OCI-LY3 (cell line): Measurements from ENCODE around the gene MARK2.

Experiments used
- H2AFZ ChIP-seq: fragments of 200-600, 300-600 bp; shearing (Covaris generic); 2 replicates; pipeline ENCODE4 v1.6.0; 2014; ENCODE audit warnings: antibody characterized with exemption, low read depth, low read length
- H3K27ac ChIP-seq: fragments of 200-600, 300-600 bp; sonication (generic); 2 replicates; pipeline ENCODE4 v1.5.1; 2014; ENCODE audit warnings: mild to moderate bottlenecking, low read length, moderate library complexity, mixed read lengths
- H3K27me3 ChIP-seq: fragments of 200-600, 300-600 bp; sonication (generic); 2 replicates; pipeline ENCODE4 v1.6.1; 2014; ENCODE audit warnings: low read depth, low read length, mixed read lengths
- H3K36me3 ChIP-seq: fragments of 200-600, 300-600 bp; sonication (generic); replicated peaks from 2 replicates; pipeline ENCODE3; 2014; ENCODE audit warnings: low read depth, low read length, mixed read lengths
- H3K4me1 ChIP-seq: fragments of 300-600, 200-600 bp; sonication (generic); 2 replicates; pipeline ENCODE4 v1.6.1; 2014; ENCODE audit warnings: low read length, mixed read lengths
- H3K4me2 ChIP-seq: fragments of 200-600, 300-600 bp; sonication (generic); 2 replicates; pipeline ENCODE4 v1.6.1; 2014; ENCODE audit warnings: low read length, mixed read lengths
- H3K4me3 ChIP-seq: fragments of 300-600, 200-600 bp; sonication (generic); 2 replicates; pipeline ENCODE4 v1.5.1; 2014; ENCODE audit warnings: antibody characterized with exemption, mild to moderate bottlenecking, low read length, moderate library complexity
- H3K79me2 ChIP-seq: fragments of 300-600, 200-600 bp; shearing (Covaris generic); 2 replicates; pipeline ENCODE4 v1.6.1; 2014; ENCODE audit warnings: mild to moderate bottlenecking, low read length, mixed read lengths
- H3K9ac ChIP-seq: fragments of 300-600, 200-600 bp; shearing (Covaris generic); 2 replicates; pipeline ENCODE4 v1.6.0; 2014; ENCODE audit warnings: mild to moderate bottlenecking, low read length, moderate library complexity
- H3K9me3 ChIP-seq: fragments of 200-600, 300-600 bp; shearing (Covaris generic); 2 replicates; pipeline ENCODE4 v1.6.1; 2014; ENCODE audit warnings: low read length, mixed read lengths; ENCODE audit not compliant: insufficient read depth
- H4K20me1 ChIP-seq: fragments of 200-600, 300-600 bp; sonication (generic); 2 replicates; pipeline ENCODE4 v1.6.1; 2016; ENCODE audit warnings: low read length, mixed read lengths; ENCODE audit not compliant: insufficient read depth
- EZH2phosphoT487 ChIP-seq: fragments of 200-600 bp; shearing (Covaris generic); IDR thresholded peaks from 2 replicates; pipeline ENCODE4 v1.6.1; 2018; ENCODE audit warnings: antibody characterized with exemption, mixed run types, low read depth
- TF ChIP-seq, protein P1 (sequence below): fragments of 200-600, 300-600 bp; sonication (generic); IDR thresholded peaks from 2 replicates; pipeline ENCODE4 v1.5.1; 2014; ENCODE audit warnings: antibody characterized with exemption, low read length, low read depth

The MARK2 gene

DNA sequence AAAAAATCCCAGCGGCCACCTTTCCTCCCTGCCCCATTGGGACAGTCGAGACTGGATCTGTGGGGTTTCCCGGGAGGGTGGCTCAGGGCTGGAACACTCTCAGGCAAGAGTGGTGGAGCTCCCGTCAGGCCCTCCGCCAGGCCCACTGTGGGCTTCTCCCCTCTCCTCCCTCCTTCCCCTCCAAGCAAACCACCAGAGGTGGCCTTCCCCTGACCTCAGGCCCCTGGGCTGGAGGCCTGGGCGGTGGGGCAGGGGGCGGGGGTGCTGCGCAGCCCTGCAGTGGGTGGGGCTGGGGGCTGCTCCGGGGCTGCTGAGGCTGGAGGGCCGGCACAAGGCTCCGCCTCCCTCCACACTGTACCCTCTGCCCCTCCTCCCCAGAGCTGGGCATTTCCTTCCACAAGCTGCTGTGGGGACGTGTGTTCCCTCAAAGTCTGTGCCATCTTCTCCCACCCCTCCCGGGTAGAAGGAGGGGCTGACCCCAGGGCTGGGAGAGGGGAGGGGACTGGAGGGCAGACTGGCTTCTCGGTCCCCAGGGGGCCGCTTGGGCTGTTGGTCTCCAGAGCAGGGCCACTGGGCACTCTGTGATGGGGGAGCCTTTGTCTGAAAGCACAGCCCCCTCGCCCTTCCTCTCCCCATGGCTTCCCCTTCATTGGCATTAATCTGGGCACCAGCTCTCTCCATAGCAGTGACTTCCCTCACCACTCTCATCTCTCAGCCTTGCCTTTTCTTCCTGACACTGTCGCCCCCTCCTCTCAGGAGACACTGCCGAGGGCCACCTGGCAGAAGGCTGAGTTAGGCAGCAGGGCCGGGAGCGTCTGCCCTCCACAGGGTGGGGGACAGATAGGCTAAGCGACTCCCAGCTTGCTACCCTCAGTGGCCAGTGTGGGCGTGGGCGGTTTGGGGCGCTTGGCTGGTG lies 70.9 kb downstream of the MARK2 start:
- no peak overlapping the region for H3K9ac ChIP-seq
- peaks cover 37% of the 10 kb centered on the region for H3K36me3 ChIP-seq
- H3K4me3 ChIP-seq: no peak overlapping the region
- H4K20me1 ChIP-seq: no peaks in the 10 kb centered on the region
- H3K27ac ChIP-seq: no peak overlapping the region
- H3K9me3 ChIP-seq: no peaks in the 10 kb centered on the region
- H3K4me1 ChIP-seq: no peaks in the 10 kb centered on the region
- TF ChIP-seq, protein P1, sequence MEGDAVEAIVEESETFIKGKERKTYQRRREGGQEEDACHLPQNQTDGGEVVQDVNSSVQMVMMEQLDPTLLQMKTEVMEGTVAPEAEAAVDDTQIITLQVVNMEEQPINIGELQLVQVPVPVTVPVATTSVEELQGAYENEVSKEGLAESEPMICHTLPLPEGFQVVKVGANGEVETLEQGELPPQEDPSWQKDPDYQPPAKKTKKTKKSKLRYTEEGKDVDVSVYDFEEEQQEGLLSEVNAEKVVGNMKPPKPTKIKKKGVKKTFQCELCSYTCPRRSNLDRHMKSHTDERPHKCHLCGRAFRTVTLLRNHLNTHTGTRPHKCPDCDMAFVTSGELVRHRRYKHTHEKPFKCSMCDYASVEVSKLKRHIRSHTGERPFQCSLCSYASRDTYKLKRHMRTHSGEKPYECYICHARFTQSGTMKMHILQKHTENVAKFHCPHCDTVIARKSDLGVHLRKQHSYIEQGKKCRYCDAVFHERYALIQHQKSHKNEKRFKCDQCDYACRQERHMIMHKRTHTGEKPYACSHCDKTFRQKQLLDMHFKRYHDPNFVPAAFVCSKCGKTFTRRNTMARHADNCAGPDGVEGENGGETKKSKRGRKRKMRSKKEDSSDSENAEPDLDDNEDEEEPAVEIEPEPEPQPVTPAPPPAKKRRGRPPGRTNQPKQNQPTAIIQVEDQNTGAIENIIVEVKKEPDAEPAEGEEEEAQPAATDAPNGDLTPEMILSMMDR: no peak
- no peak for TF ChIP-seq EZH2phosphoT487
- H3K79me2 ChIP-seq: no peaks in the 10 kb centered on the region
- no peaks in the 10 kb centered on the region for H3K27me3 ChIP-seq
- H2AFZ ChIP-seq: no peak overlapping the region
- no peak overlapping the region for H3K4me2 ChIP-seq

GRCh38 chr11:63910675-63911074 lies 71.8 kb downstream of the MARK2 start:
- Histone ChIP-seq H3K4me1 (no peaks in the 10 kb centered on the region), H3K27ac (no peak overlapping the region), H4K20me1 (no peaks in the 10 kb centered on the region)

DNA sequence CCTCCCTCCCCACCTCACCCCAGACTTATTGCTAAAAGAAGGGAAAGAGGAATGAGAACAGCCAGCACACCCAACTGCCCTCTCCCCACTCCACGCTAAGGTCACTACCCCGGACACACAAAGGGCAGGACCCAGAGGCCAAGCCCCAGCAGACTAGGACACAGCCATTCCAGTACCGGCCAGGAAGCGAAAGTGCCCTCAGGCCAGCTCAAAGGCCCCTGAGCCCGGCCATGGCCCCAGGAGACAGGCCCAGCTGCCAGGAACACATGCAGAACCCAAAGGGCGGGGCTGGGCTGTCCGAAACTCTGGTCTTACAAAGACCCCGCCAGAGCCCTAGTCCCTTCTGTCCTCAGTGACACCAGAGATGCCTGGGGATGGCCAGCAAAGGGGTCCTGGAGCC lies 72.5 kb downstream of the MARK2 start:
- no peak overlapping the region for H2AFZ ChIP-seq
- H3K36me3 ChIP-seq: peaks cover 30% of the 10 kb centered on the region
- H3K9me3 ChIP-seq: no peaks in the 10 kb centered on the region
- H4K20me1 ChIP-seq: no peaks in the 10 kb centered on the region
- H3K4me2 ChIP-seq: no peak overlapping the region
- H3K4me1 ChIP-seq: no peaks in the 10 kb centered on the region
- no peaks in the 10 kb centered on the region for H3K79me2 ChIP-seq
- TF ChIP-seq, protein P1: no peak
- no peak overlapping the region for H3K27ac ChIP-seq
- no peak overlapping the region for H3K9ac ChIP-seq
- no peaks in the 10 kb centered on the region for H3K27me3 ChIP-seq
- no peak overlapping the region for H3K4me3 ChIP-seq

More at GRCh38 chr11:63910675-63911074, 71.8 kb downstream of the MARK2 start:
- Histone ChIP-seq H3K9ac (no peak overlapping the region), H3K4me2 (no peak overlapping the region), H3K4me3 (no peak overlapping the region), H3K27me3 (no peaks in the 10 kb centered on the region), H2AFZ (no peak overlapping the region), H3K36me3 (peaks cover 34% of the 10 kb centered on the region), H3K79me2 (no peaks in the 10 kb centered on the region), H3K9me3 (no peaks in the 10 kb centered on the region)
- TF ChIP-seq, protein P1: no peak
- TF ChIP-seq EZH2phosphoT487: no peak

GRCh38 chr11:63911876-63912275 lies 73.0 kb downstream of the MARK2 start:
- Histone ChIP-seq H4K20me1 (no peaks in the 10 kb centered on the region), H3K4me3 (no peak overlapping the region), H3K4me1 (no peaks in the 10 kb centered on the region), H3K9ac (no peak overlapping the region), H3K36me3 (peaks cover 29% of the 10 kb centered on the region), H3K4me2 (no peak overlapping the region), H3K9me3 (no peaks in the 10 kb centered on the region), H3K79me2 (no peaks in the 10 kb centered on the region), H2AFZ (no peak overlapping the region), H3K27ac (no peak overlapping the region), H3K27me3 (no peaks in the 10 kb centered on the region)
- no peak for TF ChIP-seq EZH2phosphoT487
- TF ChIP-seq, protein P1: no peak
